CD4-positive, alpha-beta T cell (primary cell): ENCODE data around the gene CALR. TPM values are rescaled to one million over a fixed set of nuclear protein-coding genes. Genes with fewer than 3 reads are reported as not detected.

Experiments used
- ATAC-seq: fragments of 200-7000 bp; cut with Tn5 transposase; one replicate; pipeline ENCODE4 v1.10.0; 2022; ENCODE audit warnings: mild to moderate bottlenecking; ENCODE audit not compliant: poor library complexity
- CTCF ChIA-PET: fragments of 350-600 bp; sonication (Branson Sonifier 250); formaldehyde crosslinking; loops from one replicate; lab custom pipeline; 2021; ENCODE audit warnings: antibody characterized with exemption, inconsistent platforms; lab: Charles Lee
- POLR2A ChIA-PET: fragments of 350-600 bp; sonication (Branson Sonifier 250); formaldehyde crosslinking; loops from one replicate; lab custom pipeline; 2021; ENCODE audit warnings: antibody characterized with exemption, inconsistent platforms; lab: Charles Lee
- DNase-seq, 14 experiments: peaks; one replicate each; pipeline ENCODE4 v3.0.0-alpha.2; 2013 to 2020; ENCODE audit warnings: mixed read lengths in 2 of 14
- H3K27ac ChIP-seq, 2 donors: one replicate each; pipeline versions ENCODE4 v1.5.1 to v1.7.0; 2013; ENCODE audit warnings: low read length in 2 of 2, low read depth in 1 of 2, mild to moderate bottlenecking in 1 of 2
- H3K27me3 ChIP-seq, 2 experiments: 1 replicate in 1 of 2; 2 replicates in 1 of 2; pipeline versions ENCODE4 v1.6.1 to v1.7.0; 2013; ENCODE audit warnings: low read length in 2 of 2, control low read depth in 1 of 2, mild to moderate bottlenecking in 1 of 2, moderate library complexity in 1 of 2; ENCODE audit not compliant: insufficient read depth in 2 of 2, control insufficient read depth in 1 of 2
- H3K36me3 ChIP-seq: one replicate; pipeline ENCODE4 v1.6.1; 2013; ENCODE audit warnings: low read length, control low read depth; ENCODE audit not compliant: insufficient read depth
- H3K4me1 ChIP-seq: one replicate; pipeline ENCODE4 v1.6.1; 2013; ENCODE audit warnings: low read length, control low read depth; ENCODE audit not compliant: insufficient read depth
- H3K4me3 ChIP-seq: one replicate; pipeline ENCODE4 v1.5.1; 2013; ENCODE audit warnings: mild to moderate bottlenecking, low read length, moderate library complexity
- H3K9me3 ChIP-seq, 2 experiments: 1 replicate in 1 of 2; 2 replicates in 1 of 2; pipeline versions ENCODE4 v1.6.1 to v1.7.0; 2013; ENCODE audit warnings: low read length in 2 of 2, mild to moderate bottlenecking in 2 of 2, control low read depth in 1 of 2, moderate library complexity in 1 of 2; ENCODE audit not compliant: control insufficient read depth in 1 of 2, insufficient read depth in 1 of 2
- H3K27ac Mint-ChIP-seq: one replicate; pipeline ENCODE4 v1.8.0; 2020; ENCODE audit warnings: mixed read lengths
- H3K27me3 Mint-ChIP-seq: one replicate; pipeline ENCODE4 v1.8.0; 2021; ENCODE audit warnings: mixed read lengths
- H3K36me3 Mint-ChIP-seq: one replicate; pipeline ENCODE4 v1.8.0; 2021; ENCODE audit warnings: low read depth, mixed read lengths
- H3K4me1 Mint-ChIP-seq: one replicate; pipeline ENCODE4 v1.8.0; 2021; ENCODE audit warnings: low read depth, mixed read lengths
- H3K4me3 Mint-ChIP-seq: one replicate; pipeline ENCODE4 v1.8.0; 2020; ENCODE audit warnings: mild to moderate bottlenecking, mixed read lengths
- H3K9me3 Mint-ChIP-seq: one replicate; pipeline ENCODE4 v1.8.0; 2020; ENCODE audit warnings: mixed read lengths
- intact Hi-C, 2 experiments: fragments of 100-400 bp; cut with DNase I in 1 of 2; cut with micrococcal nuclease in 1 of 2; formaldehyde crosslinking; loops; one replicate each; pipeline versions ENCODE4 v1.15.1 to v1.9.0; 2023 to 2025; cut with DNase I, micrococcal nuclease
- total RNA-seq, 174 experiments: library from RNA in 2 of 174; stranded (reverse) in 2 of 174; gene quantifications; one replicate each; pipeline ENCODE4 v1.2.3 and lab custom pipeline; 2021 to 2026
- TF ChIP-seq, protein P1 (sequence below): fragments of 200-600 bp; IDR thresholded peaks from one replicate; pipeline ENCODE4 v1.8.0; 2022; ENCODE audit warnings: antibody characterized with exemption, mild to moderate bottlenecking

The CALR gene
- total RNA-seq, 2 experiments from 2014 or later, result 558 to 559 TPM

DNA sequence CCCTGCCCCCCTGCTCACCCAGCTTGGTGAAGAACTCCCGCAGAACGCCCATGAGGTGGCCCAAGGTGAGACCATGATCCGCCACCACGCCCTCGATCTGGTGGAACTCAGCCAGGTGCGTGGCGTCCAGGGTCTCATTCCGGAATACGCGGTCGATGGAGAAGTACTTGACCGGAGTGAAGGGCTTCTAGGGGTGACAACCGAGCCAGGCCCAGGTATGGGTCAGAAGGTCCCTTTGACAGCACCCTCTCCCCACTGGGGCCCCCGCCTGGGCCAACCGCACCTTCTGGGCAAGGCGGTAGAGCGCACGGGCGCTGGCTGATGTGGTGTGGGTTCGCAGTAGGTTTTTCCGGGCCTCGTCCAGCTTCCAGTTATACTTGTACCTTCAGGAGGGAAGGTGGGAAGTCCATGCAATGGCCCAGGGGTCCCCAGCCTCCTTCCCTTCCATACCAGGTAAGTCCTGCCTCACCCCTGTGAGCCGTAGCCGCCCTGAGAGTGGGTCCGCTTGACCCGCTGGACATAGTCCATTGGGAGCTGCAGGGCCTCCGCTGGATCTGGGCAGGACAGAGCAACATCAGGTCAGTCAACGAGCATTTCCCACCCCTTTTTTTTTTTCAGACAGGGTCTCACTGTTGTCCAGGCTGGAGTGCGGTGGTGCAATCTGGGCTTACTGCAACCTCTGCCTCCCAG is 13.6 kb upstream of the CALR start:
- TF ChIP-seq, protein P1, sequence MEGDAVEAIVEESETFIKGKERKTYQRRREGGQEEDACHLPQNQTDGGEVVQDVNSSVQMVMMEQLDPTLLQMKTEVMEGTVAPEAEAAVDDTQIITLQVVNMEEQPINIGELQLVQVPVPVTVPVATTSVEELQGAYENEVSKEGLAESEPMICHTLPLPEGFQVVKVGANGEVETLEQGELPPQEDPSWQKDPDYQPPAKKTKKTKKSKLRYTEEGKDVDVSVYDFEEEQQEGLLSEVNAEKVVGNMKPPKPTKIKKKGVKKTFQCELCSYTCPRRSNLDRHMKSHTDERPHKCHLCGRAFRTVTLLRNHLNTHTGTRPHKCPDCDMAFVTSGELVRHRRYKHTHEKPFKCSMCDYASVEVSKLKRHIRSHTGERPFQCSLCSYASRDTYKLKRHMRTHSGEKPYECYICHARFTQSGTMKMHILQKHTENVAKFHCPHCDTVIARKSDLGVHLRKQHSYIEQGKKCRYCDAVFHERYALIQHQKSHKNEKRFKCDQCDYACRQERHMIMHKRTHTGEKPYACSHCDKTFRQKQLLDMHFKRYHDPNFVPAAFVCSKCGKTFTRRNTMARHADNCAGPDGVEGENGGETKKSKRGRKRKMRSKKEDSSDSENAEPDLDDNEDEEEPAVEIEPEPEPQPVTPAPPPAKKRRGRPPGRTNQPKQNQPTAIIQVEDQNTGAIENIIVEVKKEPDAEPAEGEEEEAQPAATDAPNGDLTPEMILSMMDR, result no peak

DNA sequence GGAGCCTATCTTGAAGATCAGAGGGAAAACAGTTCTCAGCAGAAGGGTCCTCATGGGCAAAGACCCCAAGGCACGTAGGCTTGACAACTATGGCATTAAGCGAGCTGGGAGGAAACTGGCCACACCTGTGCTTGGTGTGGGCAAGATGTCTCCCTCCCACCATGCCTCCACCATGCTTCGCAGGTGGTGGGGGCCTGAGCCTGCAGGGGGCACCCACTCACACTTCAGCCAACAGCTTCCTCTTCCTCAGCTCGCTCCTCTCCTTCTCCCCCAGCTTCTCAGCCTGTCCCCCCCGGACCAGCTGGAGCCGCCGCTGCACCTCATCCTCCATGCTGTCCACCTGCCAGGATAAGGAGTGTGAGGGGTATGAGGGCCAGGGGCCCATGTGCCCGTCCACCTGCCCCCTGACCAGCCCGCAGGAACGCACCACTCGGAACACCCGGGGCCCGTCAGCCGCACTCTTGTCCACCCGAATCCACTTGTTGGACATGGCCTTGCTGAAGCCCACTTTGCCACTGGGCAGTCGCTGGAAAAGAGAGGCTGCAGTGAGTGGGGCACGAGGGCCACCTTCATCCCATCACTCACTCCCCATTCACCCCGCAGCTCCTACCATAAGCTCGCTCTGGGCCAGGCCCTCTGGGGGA is 8.3 kb upstream of the CALR start:
- ChIA-PET CTCF (interaction anchor here (1.3 kb wide), 1 partner anchor 48 kb away, joined by 3 read pairs; no protein-coding TSS in a partner anchor), POLR2A (interaction anchor here (0.5 to 0.9 kb wide), 2 partner anchors 38 to 39 kb away, joined by 3 to 4 read pairs; partner anchors contain the start of gene GCDH)
- TF ChIP-seq, protein P1, result no peak
- no peaks in the 10 kb centered on the region for H3K9me3 Mint-ChIP-seq
- no peaks in the 10 kb centered on the region for H3K27me3 Mint-ChIP-seq
- DNase-seq, result no peak
- peaks cover 54% of the 10 kb centered on the region for H3K36me3 ChIP-seq
- H3K4me1 ChIP-seq, result peaks cover 25% of the 10 kb centered on the region
- no peak overlapping the region for H3K27ac ChIP-seq
- H3K36me3 Mint-ChIP-seq, result peaks cover 69% of the 10 kb centered on the region
- no peak for ATAC-seq
- no peak overlapping the region for H3K4me3 Mint-ChIP-seq
- no peaks in the 10 kb centered on the region for H3K9me3 ChIP-seq
- H3K27ac Mint-ChIP-seq, result no peak overlapping the region
- peaks cover 24% of the 10 kb centered on the region for H3K4me1 Mint-ChIP-seq
- intact Hi-C loops, result loop anchor here (10.0 kb wide), 3 partner anchors 125 to 195 kb away; partner anchors contain the start of genes GET3 (in 1 of the 2), PRDX2 (in 1 of the 2), RNASEH2A (in 1 of the 2) and THSD8 (in 1 of the 2)
- H3K27me3 ChIP-seq, result no peaks in the 10 kb centered on the region
- no peak overlapping the region for H3K4me3 ChIP-seq

More for the DNA sequence above, 13.6 kb upstream of the CALR start:
- Mint-ChIP-seq H3K27me3 (no peaks in the 10 kb centered on the region), H3K36me3 (peaks cover 65% of the 10 kb centered on the region), H3K4me3 (no peak overlapping the region), H3K27ac (no peak overlapping the region), H3K9me3 (no peaks in the 10 kb centered on the region), H3K4me1 (peaks cover 3% of the 10 kb centered on the region)
- ChIA-PET POLR2A (no interaction called here), CTCF (no interaction called here)
- no peak overlapping the region for H3K27ac ChIP-seq
- no peaks in the 10 kb centered on the region for H3K27me3 ChIP-seq
- intact Hi-C loops, result no loop called here
- H3K4me1 ChIP-seq, result peaks cover 1% of the 10 kb centered on the region
- H3K36me3 ChIP-seq, result peaks cover 66% of the 10 kb centered on the region
- no peak overlapping the region for H3K4me3 ChIP-seq
- ATAC-seq, result no peak
- H3K9me3 ChIP-seq, result no peaks in the 10 kb centered on the region
- no peak for DNase-seq

DNA sequence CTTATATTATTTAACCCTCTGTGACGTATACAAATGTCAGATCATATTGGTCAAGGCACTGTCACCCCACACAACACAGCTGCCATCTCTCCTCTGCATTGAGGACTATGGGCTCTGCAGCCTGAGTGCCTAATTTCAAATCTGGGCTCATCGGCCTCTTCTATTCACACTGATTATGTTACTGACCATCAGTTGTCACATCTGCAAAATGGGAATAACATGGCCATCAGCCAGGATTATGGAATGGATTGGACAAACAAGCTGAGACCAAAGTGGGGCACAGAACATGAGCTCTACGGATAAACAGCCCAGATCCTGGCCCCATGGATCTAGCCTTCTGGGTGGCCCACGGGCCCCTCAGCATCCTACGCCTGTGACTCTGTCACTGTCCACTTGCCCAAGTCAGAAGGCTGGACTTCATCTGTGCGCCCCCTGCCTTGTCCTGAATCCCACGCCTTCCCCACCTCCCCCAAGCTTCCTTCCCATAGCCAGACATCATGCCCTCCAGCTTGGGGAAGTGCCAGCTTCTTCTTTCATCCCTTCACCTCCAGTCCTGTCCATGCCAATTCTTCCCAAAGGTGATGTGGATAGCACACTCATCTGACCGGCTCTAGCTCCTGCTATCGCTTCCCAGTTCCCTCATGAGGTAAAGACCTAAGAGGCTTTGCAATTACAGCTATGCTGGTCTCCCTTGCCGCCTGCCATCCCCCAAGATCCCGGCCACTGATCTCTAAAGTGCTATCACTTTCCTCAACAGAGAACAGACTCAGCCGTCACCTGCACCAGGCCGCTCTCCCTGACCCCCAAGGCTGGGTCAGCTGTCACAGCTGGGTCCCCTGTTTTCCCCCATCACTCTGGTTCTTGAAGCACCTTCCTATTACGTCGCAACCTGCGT is 5.8 kb upstream of the CALR start:
- no peaks in the 10 kb centered on the region for H3K27me3 Mint-ChIP-seq
- no peak for ATAC-seq
- Histone ChIP-seq H3K4me1 (peaks cover 41% of the 10 kb centered on the region), H3K9me3 (no peaks in the 10 kb centered on the region), H3K36me3 (peaks cover 33% of the 10 kb centered on the region), H3K27ac (no peak overlapping the region), H3K27me3 (no peaks in the 10 kb centered on the region), H3K4me3 (peak overlapping the region; percentile 82)
- ChIA-PET CTCF (interaction anchor here (2.1 kb wide), 2 partner anchors 33 to 48 kb away, joined by 8 read pairs; no protein-coding TSS in a partner anchor), POLR2A (interaction anchor here (1.3 to 3.2 kb wide), 8 partner anchors 13 to 167 kb away, joined by 4 to 26 read pairs (median 7); partner anchors contain the start of genes GCDH and SYCE2)
- DNase-seq, result no peak
- H3K4me1 Mint-ChIP-seq, result peaks cover 35% of the 10 kb centered on the region
- intact Hi-C loops, result loop anchor here (1.0 to 10.0 kb wide), 5 partner anchors 13 to 198 kb away; partner anchors contain the start of genes GCDH (in 1 of the 2), GET3 (in 1 of the 2), PRDX2 (in 1 of the 2) and RNASEH2A (in 1 of the 2)
- H3K36me3 Mint-ChIP-seq, result peaks cover 51% of the 10 kb centered on the region
- peak overlapping the region; percentile 79 for H3K27ac Mint-ChIP-seq
- TF ChIP-seq, protein P1, result no peak
- H3K9me3 Mint-ChIP-seq, result no peaks in the 10 kb centered on the region
- peak overlapping the region; percentile 98 for H3K4me3 Mint-ChIP-seq
